Stimulated activated CD8-positive, alpha-beta memory T cell treated with anti-CD3 and anti-CD28 coated beads, Interleukin-7, amount 100 ng/mL, for 4 hours (primary cell): ENCODE data around the gene FSD2.

ENCODE experiments used
- DNase-seq, 2 donors: peaks; one replicate each; pipeline ENCODE4 v3.0.0-alpha.2; 2020; ENCODE audit warnings: low read depth in 2 of 2

The FSD2 gene, protein sequence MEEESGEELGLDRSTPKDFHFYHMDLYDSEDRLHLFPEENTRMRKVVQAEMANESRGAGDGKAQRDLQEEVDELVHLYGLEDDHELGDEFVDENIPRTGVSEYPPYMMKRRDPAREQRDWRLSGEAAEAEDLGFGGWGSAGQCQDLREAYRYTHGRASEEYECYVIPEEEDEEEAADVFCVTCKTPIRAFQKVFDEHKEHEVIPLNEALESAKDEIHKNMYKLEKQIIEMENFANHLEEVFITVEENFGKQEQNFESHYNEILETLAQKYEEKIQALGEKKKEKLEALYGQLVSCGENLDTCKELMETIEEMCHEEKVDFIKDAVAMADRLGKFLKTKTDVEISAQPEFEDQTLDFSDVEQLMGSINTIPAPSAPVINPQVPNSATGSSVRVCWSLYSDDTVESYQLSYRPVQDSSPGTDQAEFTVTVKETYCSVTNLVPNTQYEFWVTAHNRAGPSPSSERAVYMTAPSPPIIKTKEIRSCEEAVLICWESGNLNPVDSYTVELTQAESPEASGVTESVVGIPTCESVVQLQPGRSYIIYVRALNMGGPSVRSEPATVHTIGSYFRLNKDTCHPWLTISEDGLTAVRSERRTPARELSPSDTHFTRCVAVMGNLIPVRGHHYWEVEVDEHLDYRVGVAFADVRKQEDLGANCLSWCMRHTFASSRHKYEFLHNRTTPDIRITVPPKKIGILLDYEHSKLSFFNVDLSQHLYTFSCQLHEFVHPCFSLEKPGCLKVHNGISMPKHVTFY

DNA sequence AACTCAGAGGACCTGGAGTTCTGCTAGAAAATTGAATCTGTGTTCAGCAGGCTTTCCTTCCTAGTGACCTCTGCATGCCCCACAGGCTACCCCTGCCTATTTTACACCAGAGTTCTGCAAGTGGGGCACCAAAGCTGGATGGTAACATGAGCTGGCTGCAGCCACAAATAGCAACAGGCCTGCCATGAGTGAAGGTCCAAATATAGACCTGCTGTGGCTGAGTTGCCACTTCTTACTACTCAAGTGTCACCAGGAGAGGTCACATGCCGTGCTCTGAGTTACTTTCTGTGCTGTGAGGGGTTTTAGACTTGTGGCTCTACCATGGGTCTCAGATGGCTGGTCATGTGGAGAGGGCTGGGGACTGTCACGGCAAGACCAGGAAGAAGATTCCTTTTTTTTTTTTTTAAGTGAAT is at the start of gene FSD2:
TSS of gene FSD2 (minus strand) at position 76 of the 413 bp plus-strand sequence. CDS start 18,679 bp downstream, outside the sequence.
- no peak for DNase-seq

DNA sequence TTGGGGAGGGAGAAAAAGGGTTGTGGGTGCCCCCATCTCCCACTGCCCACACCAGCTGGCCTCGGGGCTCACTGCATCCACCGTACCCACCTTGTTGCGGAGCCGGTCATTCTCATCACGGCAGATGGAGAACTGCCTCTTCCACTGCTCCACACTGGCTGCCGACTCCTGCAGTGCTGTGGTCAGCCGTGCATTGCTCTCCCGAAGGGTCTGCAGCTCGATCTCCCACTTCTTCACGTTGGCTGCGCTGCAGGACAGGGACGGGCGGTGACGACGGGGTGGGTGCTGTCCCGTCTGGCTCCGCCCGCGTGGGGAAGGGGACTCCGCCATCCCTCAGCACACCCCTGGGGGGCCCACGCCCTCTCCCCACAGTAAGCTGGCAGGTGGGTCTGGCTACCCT is 48.7 kb upstream of the FSD2 start:
- no peak for DNase-seq

DNA sequence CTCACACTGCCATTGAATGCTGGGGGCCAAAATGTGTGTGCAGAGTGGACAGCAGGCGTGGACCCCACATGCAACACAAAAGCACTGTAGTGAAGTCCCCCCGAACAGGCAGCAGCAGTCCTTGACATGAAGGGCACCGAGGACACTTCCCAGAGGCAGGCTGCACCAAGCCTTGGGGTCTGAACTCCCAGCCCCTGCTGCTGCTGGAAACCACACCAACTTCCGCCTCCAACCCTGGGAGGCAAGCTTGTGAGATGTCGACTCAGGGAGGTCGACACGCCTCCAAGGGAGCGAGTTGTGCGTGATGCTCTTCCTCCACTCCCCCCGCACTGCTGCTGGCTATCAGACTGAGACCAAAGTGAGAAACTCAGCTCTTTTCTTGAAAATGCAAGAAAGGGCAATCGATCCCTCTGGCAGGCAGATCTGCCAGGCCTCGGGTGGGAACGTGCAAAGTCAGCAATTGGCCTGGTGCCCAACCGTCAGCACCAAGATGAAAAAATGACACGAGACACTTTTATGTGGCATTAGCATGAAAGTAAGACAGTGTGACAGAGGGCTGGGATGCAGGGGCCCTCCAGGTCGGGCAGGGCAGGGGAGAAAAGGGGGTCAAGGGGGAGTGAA is 47.2 kb upstream of the FSD2 start:
- DNase-seq = no peak

DNA sequence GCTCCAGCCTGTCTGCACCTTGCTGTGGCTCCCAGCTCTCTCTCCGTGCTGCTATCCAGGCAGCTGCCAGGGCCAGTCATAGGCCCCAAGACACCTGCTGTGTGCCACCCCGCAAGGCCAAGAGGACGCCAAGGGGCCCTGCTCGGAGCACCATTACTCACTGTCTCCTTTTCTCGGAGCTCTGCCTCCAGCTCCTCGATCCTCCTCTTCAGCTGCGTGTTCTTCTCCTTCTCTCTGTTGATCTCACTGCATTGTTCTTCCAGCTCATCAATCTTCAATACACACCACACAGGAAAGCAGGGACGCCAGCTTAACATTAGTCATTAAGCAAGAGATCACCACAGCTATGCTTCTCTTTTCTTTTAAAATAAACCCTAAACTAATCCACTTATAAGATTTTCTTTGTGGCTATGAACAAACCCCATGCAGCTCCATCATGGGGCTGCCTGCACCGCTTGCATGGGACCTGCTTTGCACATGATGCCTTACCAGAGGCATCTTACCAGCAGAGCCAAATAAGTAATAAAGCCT is 46.2 kb upstream of the FSD2 start:
- no peak for DNase-seq

DNA sequence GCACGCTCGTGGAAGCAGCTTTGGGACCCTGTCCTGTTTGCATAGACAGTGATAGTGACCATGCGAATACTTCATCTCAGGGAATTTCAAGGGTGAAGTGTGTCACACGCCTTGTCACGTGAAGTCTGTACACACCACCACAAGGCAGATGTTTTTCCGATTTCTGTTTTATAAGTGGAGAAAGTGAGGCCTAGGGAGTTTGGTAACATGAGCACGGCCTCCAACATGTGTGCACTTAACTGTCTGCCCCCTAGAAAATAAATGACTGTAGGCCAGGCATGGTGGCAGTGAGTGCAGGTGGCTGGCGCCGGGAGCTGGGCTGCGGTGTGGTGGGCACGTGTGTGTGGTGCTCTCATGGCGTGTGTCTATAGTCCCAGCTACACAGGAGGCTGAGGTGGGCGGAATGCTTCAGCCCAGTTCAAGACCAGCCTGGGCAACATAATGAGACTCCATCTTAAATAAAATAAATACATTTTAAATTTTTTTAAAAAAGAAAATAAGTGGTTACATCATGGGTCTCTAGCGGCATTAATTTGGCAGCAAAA is 45.5 kb upstream of the FSD2 start:
- DNase-seq = no peak

DNA sequence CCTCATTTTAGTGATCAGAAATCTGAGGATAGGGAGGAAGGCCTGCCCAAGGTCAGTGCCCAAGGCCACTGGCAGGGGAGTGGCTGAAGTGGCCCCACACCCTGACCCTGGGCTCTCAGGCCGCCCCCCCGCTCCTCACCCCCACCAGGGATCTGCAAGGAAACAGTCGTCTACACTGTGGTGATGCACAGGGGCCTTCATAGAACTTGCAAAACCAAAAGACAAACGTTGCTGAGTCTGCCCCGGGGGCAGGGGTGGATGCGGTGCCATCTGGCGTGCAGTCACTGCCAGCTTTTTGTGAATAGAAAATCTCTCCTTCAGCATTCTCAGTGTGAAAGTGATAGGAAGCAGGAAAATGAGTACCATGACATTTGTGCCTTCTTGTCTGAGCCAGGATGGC is 44.9 kb upstream of the FSD2 start:
- no peak for DNase-seq

DNA sequence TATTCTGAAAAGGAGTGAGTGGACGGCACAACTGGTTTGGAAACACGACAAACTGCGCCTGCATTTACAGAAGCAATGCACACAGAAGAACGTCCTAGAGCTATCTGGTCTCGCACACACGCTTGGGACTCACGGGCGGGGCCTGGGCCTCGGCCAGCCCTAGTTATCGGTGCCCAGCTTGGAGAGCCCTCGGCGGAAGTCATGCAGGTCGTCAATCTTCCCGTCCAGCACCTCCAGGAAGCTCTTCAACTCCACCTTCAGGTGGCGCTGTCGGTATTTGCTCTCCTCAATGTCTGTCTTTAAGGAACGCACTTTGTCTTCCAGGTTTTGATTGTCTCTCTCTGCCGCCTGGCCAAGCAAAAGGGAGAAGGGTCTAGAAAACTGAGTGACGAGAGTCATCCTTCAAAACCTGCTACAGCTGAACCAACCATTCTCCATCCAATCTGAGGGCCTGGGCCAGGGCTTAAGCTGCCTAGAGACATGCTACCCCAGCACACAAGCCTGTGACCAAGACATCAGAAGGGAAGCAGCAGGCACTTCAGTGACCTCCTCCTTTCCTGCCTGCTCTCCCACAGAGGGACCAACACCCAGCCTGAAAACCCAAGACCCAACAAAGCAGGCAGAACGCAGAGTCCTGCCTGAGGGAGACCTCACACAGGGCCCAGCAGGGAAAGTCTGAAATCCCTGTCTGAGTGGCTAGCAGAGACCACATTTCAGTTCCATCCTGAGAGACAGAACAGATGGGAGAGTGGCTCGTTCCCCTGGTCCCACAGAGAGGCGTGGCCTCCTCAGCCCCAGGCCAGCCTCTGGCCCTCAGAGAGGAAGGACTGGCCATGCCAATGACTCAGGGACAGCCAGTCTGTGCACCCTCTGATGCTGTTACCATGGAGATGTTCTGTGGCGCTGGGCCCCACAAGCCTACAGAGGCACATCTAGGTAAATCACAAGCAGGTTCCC is 44.0 kb upstream of the FSD2 start:
- DNase-seq = peak in 1 of 2 donors; percentile 6

DNA sequence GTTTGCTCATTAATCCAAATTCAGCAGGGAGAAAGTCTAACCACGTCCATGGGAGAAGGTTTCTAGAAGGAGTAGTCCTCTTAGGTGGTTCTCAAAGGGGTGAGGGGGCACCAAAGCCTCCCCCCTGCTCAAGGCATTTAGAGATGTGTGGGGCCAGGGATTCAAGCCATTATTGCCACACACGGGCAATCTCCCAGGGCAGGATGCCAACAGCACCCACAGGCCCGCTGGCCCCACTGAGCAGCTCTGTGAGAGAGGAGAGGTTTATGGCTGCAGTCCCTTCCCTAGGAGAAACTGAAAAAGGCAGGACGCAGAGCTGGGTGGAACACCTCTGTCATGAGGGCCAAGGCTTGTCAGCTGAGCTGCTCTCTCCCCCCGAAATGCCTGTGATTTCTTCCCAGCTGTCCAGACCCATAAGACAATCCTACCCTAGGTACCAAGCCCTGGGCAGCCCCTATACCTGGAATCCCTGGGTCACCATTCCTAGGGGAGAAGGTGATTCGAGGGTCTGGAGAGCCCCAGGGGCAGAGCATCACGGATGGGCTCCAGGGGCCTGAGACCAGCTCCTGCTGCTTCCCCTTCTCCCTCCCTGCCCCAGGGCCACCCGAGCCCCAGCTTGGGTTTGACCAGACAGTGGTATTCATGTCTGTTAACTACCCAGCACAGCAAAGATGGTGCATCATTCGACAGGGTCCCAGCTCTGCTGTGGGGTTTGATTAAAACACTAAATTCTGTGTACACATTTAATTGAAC is 42.5 kb upstream of the FSD2 start:
- DNase-seq = no peak

DNA sequence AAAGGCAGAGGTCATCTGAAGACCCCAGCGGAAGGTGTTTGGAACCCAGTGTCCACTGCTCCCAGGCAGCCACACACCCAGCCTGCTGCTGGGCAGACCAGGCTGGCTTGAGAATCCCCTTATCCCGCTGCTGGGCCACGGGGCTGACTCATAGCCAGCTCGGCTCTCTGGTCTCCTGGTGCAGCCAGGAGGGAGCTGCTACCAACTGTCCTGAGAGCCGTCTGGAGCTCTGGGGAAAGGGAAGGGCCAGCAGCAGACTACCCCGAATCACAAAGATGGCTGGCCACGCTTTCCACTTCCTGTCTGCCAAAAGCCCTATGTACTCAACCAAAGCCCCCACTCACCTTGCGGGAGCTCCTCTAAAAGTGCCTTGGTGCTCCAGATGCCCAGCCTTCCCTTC is 41.8 kb upstream of the FSD2 start:
- DNase-seq = no peak

DNA sequence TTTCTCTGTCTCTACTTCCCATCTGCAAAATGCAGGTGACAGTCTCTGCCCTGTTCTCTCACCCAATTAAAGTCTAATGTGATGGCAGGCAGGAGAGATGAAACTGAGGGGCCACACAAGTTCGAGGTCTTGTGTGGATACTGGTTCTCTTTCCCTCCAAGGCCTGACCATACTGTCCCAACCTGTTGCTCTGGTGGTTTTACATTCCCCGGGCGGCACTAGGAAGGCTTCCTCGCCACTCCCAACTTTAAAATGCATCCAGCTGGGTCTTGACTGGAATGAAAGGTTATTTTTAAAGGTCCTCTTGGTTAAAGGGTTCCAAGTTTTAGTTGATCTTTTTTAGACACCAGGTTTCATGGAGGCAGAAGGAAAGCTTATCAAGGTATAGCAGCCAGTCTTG is 40.8 kb upstream of the FSD2 start:
- no peak for DNase-seq

DNA sequence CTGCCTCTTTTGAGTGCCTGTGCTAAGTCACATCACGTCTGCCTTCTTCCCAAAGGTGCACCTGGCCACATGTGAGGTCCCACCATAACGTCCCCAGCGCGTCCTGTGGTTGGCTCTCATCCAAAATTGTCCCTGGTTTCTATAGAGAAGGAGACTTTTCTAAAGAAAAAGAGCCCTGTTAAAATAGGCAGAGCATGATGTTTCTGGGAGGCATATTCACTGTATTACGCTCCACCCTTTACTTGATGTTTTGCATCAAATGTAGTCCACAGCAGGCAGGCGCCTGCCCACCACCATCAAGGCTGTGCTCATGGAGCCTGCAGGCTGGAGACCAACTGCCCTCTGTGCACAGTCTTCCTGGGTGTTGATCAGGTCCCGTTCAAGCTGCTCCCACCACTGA is 39.8 kb upstream of the FSD2 start:
- DNase-seq = no peak

DNA sequence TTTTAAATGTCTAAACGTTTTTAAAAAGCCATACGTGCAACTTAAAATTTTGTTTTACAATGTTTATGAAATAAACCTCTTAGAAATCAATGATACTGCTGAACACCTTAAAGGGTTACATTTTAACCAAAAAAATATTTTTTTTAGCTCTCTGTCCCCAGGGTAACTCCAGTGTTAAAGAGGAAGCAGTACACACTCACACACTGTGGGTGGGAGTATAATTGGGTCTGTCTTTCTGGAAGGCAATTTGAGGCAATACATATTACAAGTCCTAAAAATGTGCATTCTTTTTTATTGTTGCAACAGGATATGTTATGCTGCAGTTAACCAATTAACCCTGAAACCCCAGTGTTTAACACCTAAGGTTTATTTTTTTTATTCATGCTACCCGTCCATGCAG is 37.7 kb upstream of the FSD2 start:
- no peak for DNase-seq

DNA sequence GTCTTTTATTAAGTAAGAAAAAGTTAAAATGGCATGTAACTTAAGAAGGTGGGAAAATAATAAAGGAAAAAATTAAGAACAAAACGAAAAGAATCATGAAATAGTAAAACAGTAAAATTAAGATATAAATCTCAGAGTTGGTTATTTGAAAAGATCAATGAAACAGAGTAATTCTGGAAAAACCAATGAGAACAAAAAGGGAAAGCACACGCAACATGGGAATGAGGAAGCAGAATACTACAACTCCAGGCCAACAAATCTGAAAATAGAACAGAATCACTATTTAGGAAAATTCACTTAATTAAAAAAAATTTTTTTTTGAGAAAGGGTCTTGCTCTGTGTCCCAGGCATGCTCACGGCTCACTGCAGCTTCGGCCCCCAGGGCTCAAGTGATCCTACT is 34.3 kb upstream of the FSD2 start:
- DNase-seq = no peak

DNA sequence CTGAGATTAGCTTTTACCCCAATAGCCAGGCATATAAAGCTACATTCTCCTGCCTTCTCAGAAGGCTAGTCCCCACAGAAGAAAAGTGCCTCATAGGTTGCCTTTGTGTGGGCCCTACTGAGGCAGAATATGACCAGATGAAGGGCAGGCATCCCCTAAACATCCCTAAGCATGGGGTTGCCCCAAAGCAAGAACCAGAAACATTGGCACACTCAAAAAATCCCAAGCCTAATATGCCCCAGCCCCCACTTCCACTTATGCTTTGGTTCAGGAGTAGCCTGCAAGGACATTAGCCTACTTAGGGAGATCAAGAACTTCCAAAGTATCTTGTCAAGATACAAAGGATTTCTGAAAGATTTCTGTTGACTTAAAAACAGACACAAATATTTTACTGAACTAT is 33.3 kb upstream of the FSD2 start:
- no peak for DNase-seq

DNA sequence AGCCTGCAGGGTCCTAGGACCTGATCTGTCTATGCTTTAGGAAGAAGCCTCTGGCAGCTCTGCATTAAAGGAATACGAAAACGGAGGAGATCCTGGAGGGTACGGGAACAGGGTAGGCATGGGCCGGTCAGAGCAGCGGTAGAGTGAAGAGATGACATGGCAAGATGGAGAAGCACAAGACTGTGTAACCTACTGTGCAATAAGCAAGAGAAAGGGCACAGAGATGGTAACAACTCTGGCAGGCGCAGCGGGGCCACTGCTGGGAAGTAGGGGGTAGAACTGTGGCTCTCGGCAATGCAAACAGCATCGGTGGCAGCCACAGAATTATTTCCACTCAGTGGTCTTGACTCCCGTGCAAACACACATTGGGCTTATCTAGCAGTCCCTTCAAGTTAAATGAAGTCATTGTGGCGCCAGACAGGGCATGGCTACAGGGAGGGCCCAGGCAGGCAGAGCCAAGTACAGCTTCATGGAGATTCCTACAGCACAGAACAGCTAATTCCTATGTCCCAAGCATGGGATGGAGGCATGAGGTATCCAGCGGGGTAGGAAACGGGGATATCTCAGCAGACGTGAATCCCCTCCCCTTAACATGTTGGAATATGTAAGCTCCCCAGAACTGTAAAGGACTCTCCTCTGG is 32.3 kb upstream of the FSD2 start:
- no peak for DNase-seq

DNA sequence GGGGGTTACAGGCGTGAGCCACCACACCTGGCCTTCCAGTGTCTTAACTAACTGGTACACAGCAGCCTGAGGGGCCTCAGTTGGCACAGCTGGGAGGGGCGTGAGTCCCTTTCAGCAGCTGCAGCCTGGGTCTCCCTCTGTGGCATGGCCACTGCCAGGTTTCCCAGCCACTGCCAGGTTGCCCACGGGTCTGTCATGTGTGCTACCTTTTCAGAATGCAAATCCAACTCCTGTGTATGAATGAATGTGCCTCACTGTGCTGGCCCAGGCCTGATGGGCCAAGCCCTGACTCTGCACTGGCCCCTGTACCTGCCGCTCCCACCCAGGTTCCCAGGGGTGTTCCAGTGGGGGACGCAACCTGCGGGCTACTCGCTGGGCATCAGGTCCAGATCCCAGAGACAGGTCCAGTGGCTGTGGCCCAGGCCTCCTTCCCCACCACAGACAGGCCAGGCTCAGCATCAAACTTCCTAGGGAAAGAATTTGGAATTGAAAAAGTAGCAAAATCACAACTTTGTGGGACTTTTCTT is 29.6 kb upstream of the FSD2 start:
- no peak for DNase-seq

DNA sequence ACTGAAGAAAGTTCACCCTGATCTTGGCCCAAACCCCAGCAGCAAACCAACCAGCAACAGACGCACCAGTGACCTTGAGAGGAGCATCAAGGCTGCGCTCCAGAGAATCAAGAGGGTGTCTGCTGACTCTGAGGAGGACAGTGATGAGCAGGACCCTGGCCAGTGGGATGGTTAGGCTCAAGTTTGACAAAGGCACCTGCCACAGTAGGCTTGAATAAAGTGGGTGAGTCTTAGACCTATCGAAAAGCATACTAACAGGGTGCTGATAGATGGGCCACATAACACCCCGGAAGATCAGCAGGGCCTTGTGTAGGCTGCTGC is 27.5 kb upstream of the FSD2 start:
- DNase-seq = no peak

DNA sequence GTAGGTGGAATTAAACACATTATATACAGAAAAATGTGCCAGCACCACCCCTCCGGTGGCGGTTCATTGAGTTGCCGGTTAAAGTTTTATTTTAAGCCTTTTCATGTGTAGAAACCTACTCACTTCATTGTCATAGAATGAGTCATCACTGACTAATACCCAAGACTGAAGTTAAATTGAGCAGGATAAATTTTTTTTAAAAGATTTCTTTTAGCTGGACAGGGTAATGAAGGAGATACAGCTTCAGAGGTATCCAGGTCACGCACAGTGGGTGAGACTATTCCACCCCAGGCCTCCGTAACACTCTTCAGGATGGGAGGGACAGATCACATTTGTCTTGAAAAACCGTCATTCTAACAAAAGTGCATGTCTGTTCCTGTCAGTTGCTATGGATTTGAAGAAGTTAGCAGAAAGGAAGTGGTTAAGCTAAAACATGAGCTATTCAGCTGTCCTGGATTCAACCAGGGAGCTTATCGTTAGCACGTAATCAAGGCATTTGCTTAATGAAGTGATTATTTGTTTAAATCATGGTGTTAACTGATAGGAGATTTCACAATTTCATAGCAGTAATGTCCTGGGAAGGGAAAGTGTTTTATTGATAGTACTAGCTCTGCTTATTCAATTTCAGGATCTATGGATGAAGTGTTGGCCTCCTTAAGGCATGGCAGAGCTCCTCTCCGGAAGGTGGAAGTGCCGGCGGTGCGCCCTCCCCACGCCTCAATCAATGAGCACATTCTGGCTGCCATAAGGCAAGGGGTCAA is 26.9 kb upstream of the FSD2 start:
- DNase-seq = peak; percentile 23 to 27
